Superior temporal gyrus (tissue), 1 donor: Measurements from ENCODE around the gene RWDD2A.
"Not testable (repeated sequence)": the region's sequence is repeated elsewhere in the genome, so short reads cannot be mapped to it uniquely, and the experiment has no call there.

Experiments used
- DNase-seq: peaks from one replicate; pipeline ENCODE4 v3.0.0-alpha.2; 2016; ENCODE audit errors: extremely low spot score

Gene RWDD2A

DNA sequence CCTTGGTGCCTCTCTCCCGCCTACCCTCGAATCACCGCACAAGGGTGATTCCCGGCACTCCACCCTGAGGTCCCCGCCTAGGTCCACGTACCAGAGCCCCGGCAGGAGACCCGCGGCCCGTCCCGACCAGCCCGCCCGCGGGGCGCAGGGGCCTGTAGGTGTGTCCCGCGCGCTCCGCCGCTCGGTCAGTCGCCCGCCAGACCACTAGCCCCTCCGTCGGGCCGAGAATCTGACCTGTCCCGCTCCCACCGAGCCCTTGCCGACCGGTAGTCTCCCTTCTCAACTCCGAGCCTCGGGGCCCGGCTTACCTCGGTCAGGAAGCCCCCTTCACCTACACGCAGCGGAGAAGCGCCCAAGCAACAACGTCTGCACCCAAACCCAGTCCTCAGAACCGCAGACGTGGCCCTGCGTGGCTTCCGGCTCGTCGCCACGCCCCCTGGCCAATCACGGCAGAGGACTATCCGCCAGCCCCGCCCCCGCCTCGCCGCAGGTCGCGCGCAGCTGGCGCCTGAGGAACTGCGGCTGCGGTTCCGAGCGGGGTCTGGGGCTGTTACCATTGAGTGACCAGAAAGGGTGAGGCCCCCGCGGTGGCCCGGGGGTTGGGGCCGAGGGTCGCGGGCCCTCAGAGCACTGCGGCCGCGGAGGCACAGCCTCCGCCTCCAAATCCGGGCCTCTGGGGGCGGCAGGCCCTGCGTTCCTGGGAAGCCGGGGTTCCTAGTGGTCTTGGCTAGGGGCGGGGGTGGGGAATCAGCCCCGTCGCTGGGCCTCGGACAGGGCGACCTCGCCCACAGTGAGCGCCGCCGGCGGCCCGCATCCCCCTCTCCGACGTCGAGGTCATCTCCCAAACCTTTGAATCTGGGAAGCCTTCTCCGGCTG, at the start of gene RWDD2A, which contains the start of gene PGM3:
Gene RWDD2A, plus strand, starts transcription at position 487 of the 876 bp plus-strand sequence. CDS start 1,095 bp downstream, outside the sequence.
Gene PGM3, minus strand, starts transcription at position 395 of the 876 bp plus-strand sequence. CDS start 2,253 bp downstream, outside the sequence.
- peak; percentile 89 for DNase-seq

DNA sequence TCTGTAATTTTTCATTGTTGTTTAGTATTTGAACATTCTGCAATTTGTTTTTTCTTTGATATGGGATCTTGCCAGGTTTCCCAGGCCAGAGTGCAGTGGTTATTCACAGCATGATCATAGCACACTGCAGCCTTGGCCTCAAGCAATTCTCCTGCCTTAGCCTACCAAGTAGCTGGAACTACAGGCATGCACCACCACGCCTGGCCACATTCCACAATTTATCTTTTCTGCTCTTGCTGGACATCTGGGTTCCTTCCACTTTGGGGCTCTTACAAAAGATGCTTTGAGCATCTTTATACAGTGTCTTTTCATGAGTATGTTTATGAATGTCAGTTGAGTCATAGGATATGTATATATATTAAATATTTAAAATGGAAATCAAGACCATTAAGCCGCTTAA, 42.0 kb upstream of the RWDD2A start:
- no peak for DNase-seq

DNA sequence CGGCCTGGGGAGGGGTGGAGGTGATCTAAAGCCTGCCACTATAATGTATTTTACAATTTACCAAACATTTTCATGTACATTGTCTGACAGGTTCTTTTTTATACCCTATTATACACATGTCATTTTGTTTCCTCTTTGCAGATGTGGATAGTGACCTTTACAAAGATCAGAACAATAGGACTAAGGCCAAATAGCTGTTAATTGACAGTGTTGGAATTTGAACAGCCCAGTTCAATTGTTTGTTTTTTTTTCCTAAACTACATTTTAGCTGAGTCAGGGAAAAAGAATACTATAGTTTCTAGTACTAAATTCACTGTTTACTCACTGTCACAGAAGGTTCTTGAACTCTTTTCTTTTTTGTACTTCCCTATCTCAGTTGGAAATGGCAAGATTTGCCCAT, 40.2 kb upstream of the RWDD2A start:
- no peak for DNase-seq

DNA sequence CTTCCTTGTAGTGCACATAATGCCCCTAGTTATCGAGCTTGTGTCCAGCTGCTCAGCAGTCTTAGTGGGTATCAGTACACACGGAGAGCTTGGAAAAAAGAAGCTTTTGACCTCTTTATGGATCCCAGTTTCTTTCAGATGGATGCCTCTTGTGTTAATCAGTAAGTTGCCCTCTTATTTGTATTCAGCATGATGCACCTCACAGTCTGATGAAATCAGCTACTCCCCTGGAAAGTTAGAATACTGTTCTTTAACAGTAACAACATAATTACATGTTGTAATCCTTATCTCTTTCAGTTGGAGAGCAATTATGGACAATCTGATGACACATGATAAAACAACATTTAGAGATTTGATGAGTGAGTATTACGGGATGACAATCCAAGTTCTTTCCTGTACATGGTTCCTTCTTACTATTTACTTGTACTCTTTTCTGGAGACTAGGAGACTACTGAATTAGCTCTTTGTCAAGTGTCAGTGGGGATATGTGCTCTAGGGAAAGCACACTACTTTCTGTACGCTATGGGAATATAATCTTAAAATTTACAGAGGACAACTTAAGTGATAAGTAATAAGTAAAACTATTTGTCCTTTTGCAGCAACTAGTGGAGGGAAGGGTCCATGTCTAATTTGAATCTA, 39.2 kb upstream of the RWDD2A start:
- no peak for DNase-seq

DNA sequence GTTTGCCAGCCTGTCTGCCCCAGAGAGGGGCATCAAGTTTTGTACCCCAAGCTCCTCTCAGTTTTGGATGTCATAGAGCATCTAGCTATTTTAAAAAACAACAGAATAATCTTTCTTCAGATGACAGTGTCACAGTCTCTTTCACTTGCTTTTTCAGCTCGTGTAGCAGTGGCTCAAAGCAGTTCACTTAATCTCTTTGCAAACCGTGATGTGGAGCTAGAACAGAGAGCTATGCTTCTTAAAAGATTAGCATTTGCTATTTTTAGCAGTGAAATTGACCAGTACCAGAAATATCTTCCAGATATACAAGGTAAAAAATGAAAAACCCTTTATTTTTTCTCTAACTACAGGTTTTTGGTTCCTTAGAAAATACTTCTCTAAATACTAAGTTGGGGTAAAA, 37.4 kb upstream of the RWDD2A start:
- no peak for DNase-seq

DNA sequence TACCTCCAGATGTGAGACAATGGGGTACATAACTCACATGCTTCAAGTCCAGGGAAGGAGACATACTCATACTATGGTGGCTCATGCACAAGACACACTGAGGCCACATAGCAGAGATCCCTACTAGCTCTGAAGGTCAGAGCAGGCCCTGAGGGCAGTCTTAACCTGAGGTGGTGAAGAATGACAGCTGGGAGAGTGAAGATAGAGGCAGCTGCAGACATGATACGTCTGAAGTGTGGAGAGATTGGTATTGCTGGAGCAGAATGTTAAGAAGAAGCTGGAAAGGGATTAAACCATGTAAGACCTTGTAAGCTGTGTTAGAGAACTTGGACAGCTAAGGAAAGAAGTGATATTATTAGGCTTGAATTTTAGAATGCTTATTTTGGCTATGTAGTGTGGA, 33.0 kb upstream of the RWDD2A start:
- DNase-seq: no peak

DNA sequence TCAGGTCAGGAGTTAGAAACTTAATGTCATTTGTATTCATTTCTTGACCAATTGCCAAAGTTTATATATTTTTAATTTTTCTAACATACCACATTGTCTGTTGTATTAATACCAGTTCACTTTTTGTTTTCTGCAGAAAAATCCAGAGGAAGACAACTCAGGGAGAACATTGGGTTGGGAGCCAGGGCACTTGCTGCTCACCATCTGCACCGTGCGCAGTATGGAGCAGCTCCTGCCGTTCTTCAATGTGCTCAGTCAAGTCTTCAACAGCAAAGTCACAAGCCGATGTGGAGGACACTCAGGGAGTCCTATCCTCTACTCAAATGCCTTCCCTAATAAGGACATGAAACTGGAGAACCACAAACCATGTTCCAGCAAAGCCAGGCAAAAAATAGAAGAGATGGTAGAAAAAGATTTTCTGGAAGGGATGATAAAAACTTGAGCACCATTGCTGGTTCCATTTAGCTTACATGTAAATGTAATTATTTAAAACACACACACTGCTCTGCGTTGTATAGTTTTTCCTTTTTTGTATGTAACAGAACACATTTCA, 25.4 kb upstream of the RWDD2A start:
- no peak for DNase-seq

DNA sequence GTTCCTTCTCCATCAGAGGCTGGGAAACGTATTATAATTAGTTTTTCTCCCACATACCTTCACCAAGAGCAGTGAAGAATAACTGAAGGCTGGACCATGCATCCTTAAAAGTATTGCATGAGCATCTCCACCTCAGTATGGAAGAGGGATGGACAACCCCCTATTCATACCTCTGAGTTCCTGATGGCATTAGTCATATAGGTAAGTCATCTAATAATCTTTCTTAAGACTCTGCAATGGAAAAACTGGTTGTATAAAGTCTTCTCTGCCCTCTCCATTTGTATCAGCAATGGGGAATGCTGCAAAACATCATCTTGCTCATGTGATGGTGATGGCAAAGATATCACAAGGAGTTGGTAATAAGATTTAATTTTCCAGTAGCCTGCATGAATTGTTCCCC, 24.6 kb upstream of the RWDD2A start:
- DNase-seq: no peak

DNA sequence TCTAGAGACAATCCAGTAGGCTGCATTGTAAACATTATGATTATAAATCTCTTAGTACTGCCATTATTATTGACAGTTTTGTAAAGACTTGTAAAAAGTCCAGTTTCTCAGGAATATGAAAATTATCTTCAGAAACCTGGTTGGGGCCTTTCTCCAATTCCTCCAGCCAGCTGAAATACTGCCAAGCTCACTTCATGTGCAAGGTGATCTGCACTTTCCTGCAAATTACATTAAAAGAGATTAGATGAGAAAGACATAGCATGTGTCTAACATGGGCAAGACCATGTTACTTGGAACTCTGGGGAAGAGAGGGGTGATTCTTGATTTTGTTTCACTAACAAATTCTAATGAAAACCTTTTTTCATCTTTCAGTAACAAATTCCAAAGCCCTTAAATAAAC, 24.1 kb upstream of the RWDD2A start:
- DNase-seq: no peak

DNA sequence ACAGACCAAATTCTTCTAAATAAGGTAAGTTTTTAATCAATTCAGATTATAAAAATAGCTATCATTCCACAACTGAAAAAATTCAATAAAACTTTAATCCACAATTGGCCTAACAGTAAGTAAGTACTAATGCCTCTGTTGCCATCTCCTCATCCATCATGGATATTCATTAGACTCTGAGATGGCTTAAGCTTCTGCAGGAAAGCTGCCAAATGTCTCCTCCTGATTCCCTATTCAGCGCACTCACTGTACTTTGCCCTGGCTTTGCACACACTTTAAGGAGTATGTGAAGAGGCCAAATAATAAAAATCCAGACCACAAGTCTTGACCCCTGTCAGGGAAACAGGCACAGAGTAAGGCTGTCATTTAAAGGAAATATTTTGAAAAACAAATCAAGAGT, 23.6 kb upstream of the RWDD2A start:
- DNase-seq: no peak

DNA sequence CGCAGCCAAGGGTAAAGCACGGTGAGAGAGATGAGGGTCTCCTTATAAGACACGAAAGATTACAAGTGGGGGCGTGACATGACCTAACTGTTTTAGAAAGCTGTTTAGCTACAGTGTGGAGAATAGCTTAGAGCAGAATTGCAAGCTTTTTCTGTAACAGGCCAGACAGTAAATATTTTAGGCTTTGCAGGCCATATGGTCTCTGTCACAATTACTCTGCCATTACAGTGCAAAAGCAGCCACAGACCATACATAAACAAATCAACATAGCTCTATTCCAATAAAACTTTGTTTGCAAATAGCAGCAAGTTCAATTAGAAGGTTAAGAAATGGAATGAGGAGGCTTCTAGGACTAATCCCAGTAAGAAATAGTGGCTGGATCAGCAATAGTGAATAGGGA, 16.9 kb upstream of the RWDD2A start:
- no peak for DNase-seq

DNA sequence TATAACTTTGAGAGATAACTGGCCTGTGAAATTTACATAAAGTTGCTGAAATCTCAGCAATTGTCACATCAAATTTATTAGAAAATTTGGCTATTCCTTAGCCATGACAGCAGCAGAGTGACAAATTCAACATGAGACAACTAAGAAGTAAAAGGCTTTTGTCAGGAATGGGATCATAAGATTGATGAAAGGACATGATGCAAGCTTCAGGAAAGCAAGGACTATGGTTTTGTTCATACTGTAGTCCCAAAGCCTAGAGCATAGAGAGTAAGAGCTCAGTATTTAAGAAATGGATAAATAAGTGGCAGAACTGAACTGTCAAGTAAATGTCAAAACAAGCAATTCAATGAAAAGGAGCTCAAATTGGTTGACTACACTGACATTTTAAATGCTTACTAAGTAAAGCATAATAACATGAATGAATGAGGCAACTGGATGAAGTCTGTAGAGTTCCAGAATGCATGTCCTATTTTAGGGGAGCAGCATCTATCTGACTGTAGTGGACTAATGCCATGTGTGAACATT, 12.7 kb upstream of the RWDD2A start:
- no peak for DNase-seq

DNA sequence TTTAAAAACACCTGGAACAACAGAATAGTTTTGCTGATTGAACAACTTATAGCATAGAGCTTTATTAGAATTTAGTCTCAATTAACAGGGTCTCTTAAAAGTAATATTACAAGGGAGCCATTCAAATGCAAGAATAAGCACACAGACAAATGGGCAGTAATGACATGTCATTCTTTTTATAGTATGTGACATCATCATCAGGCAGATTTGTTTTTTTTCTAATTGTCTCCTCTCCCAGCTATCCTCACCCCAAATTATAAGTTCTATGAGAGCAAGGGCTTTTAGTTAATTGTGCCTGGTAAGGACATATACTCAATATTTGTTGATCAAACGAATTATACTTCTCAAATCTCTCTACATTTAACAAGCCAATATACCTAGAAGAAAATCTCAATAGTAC, 11.0 kb upstream of the RWDD2A start:
- DNase-seq: no peak

DNA sequence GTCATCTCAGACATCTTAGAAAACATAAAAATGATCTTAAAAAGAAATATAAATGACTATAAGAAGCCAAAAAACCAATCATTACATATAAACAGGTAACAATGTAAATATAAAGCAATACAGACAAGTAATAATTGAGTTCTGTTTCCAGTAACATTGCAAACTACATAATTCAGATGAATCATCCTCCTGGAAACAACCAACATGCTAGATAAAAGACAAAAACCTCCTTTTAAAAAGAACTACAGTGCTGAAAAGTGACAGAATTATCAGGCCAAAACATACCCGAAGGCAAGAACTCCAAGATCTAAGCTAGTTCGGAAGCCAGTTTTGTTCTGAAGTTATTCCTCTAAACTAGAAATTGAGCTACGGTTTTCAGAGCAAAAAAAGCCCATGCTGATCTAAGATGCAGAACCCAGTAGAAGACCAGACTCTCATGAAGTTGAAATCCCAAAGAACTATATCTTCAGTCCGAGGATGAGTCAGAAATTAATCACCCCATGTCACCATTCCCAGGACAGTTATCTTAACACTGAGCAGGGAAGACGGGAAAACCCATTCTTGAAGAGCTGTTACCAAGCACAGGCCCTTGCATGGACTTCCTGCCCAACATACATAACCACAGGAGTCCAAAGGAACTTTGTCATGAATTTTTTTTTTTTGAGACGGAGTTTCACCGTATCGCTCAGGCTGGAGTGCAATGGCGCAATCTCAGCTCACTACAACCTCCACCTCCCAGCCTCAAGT, 9.9 kb upstream of the RWDD2A start:
- DNase-seq: no peak

DNA sequence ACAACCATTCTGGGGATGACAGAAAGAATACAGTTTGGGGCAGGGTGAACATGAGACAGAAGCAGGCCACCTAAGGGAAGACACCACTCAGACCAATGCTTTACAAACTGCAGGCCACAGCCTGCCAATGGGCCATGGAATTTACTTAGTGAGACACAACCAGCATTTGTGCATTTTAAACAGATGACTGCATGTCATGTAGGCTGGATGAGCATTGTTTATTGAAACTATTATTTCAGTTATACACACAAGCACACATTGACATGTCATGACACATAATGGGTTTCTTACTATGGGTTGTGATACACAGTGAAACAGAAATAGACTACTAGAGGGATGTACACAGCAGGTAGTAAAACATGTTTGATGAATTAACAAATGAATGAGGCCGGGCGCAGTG, 8.1 kb upstream of the RWDD2A start:
- DNase-seq: no peak

DNA sequence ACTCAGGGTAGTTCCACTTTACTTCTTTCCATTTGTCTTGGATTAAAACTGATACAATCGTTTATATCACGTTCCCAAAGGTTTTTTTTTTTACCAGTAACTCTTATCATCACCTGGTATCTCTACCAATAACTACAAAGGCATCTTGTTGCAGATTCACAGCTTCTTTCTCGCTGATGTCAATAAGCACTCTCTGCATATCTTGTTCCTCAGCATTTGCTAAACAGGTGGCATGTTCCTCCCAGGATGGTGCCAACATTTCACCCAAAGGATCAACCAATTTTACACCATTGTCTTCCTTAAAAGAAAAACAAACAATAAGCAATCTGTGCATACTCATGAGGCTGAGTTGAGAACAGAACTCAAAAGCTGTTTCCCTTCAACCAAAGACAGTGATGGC, 4.7 kb upstream of the RWDD2A start:
- no peak for DNase-seq

DNA sequence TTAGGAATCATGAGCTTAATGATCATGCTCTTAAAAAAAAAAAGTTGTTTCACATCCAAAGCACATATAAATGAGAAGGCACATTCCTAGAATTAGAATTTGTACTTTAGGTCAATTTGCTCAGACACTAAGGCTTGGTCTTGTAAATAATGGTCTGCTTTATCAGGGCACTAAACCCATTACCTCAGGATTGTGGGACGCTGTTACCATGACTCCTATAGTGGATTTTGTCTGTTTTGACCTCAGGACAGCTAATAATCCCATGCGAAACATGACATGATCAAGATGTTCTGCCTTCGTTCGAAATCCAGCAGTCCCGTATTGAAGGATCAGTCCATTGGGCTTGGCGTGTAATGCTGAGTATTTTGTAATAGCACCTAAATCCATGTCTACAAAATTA, 2.5 kb upstream of the RWDD2A start:
- no peak for DNase-seq

DNA sequence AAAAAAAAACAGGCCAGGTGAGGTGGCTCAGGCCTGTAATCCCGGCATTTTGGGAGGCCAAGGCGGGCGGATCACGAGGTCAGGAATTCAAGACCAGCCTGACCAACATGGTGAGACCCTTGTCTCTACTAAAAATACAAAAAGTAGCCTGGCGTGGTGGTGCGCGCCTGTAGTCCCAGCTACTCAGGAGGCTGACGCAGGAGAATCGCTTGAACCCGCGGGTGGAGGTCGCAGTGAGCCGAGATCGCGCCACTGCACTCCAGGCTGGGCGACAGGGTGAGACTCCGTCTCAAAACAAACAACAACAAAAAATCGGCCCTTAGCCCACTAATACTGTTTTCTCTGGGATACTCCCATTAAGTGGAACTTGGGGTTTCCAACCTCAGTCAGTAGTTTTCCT, 1.2 kb upstream of the RWDD2A start:
- DNase-seq: not testable (repeated sequence)

DNA sequence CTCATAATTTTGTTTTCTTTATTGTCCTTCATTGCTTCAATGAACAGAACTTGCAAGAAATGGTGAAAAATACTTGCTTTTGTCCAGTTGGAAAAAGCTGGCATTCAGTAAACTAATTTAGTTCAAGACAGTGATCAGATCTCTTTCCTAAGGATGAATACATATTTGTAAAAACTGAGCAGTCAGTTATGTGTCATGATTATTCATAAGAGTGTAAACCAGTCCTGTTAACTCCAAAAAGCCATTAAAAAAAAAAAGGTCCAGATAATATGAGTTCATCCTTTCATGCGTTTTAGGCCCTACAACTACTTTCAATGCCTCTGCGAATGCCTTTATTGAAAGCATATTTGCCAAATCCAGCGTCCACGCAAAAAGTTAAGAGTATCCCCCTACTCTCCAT, 701 bp upstream of the RWDD2A start:
- no peak for DNase-seq

DNA sequence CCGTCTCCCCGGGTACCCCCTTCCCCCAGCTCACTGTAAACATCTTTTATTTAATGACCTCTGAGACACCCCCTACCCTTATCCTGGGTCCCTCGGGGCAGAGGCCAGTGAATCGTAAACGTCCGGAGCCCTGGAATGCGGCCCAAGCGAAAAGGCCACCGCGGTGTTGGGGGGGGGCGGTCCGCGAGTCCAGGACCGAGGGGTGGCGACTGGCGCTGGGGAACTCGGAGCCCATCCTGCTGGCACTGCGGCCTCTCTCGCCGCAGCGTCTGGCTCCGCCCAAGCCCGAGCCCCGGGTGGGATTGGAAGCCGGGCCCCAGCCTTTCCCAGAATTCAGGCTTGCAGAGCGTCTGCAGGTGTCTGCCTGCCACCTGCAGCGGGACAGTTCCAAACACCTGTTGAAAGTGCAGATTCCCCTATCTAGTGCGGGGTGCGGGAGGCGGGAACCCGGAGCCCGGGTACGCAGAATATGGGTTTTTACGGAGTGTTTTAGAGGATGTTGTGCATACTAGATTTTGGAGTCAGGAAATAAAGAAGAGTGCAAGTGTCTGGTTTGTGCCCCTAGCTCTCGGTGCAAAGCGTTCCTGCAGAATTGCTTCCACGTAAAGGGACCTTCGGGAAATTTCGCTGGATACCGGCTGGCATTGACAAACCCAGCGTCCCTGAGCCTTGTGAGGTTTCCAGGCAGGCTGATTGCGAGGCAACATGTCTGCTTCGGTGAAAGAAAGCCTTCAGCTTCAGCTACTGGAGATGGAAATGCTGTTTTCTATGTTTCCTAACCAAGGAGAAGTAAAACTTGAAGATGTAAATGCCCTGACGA, 800 bp downstream of the RWDD2A start:
- no peak for DNase-seq
